ENCODE results near the gene MRPL40. TPM values are rescaled to one million over a fixed set of nuclear protein-coding genes. Genes with fewer than 3 reads are reported as not detected.
"Not testable (repeated sequence)": the region's sequence is repeated elsewhere in the genome, so short reads cannot be mapped to it uniquely, and the experiment has no call there.

MRPL40 gene
- total RNA-seq, 4 donors from 2014 or later, result 5.0 to 20.4 (median 12.3) TPM

DNA sequence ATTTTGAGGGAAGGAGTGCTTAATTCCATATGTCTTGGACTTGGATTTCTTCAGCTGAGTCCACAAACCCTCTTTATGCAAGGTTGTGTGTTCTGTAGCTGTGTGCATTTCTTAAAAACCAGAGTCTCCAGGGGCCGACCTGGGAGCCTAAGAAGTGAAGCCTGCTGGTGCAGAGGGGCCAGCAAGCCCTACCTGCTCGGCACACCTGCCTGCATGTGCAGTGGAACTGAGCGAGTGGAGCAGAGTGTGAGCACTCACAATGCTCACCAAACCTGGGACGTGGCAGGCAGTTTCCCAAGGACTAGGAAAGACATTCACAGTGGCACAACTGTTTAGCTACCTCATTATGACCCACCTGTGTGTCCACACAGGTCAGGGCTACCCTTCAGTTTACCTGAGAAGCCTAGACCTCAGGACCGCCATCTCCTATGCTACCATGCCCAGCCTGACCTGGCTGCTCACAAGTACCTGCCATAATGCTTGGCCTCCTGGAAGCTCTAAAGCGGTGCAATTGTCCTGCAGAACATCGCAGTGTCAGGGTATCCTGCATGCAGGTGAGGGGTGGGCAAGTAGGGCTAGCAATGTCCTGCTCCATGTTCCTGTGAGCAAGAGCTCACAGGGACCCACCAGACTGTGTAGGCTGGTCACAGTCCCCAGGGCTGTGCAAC lies 11.3 kb downstream of the MRPL40 start:
- Histone ChIP-seq H3K27ac (no peak overlapping the region), H3K4me1 (no peaks in the 10 kb centered on the region), H3K4me3 (no peak overlapping the region), H3K9me3 (no peaks in the 10 kb centered on the region), H3K27me3 (no peaks in the 10 kb centered on the region), H3K36me3 (no peaks in the 10 kb centered on the region)
- intact Hi-C loops (cut with DNase I; ENCODE audit: low total_unique reads), result no loop called here
- TF ChIP-seq POLR2A (IDR thresholded peaks at IDR 0.05), result no peak
- TF ChIP-seq, protein P1, sequence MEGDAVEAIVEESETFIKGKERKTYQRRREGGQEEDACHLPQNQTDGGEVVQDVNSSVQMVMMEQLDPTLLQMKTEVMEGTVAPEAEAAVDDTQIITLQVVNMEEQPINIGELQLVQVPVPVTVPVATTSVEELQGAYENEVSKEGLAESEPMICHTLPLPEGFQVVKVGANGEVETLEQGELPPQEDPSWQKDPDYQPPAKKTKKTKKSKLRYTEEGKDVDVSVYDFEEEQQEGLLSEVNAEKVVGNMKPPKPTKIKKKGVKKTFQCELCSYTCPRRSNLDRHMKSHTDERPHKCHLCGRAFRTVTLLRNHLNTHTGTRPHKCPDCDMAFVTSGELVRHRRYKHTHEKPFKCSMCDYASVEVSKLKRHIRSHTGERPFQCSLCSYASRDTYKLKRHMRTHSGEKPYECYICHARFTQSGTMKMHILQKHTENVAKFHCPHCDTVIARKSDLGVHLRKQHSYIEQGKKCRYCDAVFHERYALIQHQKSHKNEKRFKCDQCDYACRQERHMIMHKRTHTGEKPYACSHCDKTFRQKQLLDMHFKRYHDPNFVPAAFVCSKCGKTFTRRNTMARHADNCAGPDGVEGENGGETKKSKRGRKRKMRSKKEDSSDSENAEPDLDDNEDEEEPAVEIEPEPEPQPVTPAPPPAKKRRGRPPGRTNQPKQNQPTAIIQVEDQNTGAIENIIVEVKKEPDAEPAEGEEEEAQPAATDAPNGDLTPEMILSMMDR (IDR thresholded peaks at IDR 0.05), result no peak
- no peak for DNase-seq

DNA sequence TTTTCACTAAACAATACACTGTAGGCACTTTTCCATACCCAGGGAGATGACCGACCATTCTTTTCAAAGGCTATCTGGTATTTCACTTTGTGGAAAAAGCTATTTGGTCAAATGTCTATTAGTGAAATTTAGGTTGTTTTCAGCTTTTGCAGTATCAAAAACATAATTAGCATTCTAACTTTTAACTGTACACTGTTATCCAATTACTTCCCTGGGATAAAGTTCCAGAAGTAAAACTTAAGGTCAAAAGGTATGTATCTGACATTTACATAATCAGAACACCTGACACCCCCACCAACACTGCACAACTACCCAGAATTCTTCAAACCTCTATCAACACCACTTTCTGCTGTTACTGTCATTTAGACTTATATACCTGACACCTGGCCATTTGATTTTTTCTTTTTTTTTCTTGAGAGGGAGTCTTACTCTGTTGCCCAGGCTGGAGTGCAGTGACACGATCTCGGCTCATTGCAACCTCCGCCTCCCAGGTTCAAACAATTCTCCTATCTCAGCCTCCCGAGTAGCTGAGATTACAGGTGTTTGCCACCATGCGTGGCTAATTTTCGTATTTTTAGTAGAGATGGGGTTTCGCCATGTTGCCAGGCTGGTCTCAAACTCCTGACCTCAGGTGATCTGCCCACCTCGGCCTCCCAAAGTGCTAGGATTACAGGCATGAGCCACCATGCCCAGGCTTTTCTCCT lies 13.1 kb downstream of the MRPL40 start:
- H3K36me3 ChIP-seq; H3K4me1 ChIP-seq; DNase-seq; H3K27me3 ChIP-seq; H3K4me3 ChIP-seq; H3K9me3 ChIP-seq; H3K27ac ChIP-seq; intact Hi-C loops (cut with DNase I; ENCODE audit: low total_unique reads): not testable (repeated sequence)

DNA sequence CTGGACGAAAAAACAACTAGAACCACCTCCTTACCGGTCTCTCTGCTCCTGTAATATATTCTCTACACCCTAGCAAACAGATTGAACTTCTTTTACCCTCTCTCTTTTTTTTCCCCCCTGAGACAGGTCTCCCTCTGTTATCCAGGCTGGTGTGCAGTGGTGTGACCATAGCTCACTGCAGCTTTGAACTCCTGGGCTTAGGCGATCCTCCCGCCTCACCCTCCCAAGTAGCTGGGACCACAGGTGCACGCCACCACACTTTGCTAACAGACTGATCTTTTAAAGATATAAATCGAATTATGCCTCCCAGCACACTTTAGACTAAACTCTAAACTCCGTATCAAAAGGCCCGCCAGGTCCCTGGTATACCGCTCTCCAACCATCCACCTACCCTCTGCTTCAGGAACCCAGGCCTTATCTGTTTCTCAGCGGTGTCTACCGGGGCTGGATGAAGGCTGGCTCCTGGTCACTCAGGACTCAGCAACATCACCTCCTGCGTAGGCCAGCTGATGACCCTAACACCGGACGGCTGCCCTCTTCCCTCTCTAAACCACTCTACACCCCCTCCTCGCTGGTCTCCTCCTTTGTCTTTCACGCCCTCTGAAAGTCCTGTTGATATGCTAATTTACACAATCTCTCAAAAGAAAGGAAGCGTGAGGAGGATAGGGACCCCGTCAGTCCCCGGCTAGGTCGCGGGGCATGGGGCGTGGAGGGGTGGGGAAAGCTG lies 14.4 kb downstream of the MRPL40 start:
- no peaks in the 10 kb centered on the region for H3K9me3 ChIP-seq
- H3K27me3 ChIP-seq, result no peaks in the 10 kb centered on the region
- no peaks in the 10 kb centered on the region for H3K36me3 ChIP-seq
- H3K27ac ChIP-seq, result peak overlapping the region; percentile 91 to 94
- TF ChIP-seq, protein P1 (IDR thresholded peaks at IDR 0.05), result no peak
- no peak for TF ChIP-seq POLR2A (IDR thresholded peaks at IDR 0.05)
- H3K4me1 ChIP-seq, result no peaks in the 10 kb centered on the region
- intact Hi-C loops (cut with DNase I; ENCODE audit: low total_unique reads), result no loop called here
- peak overlapping the region; percentile 63 to 96 for H3K4me3 ChIP-seq
- no peak for DNase-seq

DNA sequence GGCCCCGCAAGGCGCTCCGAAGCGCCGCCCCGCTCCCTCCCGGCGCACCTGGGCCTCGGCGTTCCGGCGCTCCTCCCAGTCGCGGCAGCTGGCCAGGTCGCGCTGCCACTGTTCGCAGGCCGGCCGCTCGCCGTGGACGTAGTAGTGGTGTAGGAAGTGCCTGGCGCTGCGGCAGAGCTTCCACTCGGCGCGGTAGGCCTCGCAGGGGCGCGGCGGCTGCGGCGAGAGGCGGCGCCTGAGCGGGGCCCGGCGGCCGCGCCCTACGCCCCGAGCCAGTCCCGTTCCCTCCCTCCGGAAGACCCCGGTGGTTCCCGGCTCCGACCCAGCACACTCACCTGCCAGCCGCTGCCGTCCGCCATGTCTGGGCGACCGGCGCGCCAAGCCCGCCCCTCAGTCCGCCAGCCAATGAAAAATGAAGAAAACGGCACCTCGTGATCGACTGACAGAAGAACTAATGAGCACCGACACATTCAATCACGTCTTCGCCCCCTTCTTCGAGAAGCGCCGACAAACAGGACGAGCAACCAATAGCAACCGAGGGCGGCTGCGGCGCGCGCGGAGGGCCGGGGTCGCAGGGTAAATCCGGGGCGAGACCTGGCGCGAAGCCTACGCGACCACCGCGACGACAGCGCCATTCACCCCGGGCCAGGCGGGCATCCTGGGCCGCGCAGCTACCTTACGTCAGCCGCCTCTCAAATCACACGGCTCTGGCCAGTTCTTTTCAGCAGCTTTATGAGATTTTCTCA lies 15.2 kb downstream of the MRPL40 start, which contains the start of gene C22orf39:
C22orf39 (minus strand) TSS at position 382 of the 746 bp plus-strand sequence; CDS start at position 359, 23 bp downstream.
- peak; percentile 89 to 90 for DNase-seq
- peak within 1 kb of the TSS; percentile 63 to 96 for H3K4me3 ChIP-seq
- H3K27ac ChIP-seq, result peak within 1 kb of the TSS; percentile 91 to 94
- H3K4me1 ChIP-seq, result no peaks in the 10 kb centered on the region
- H3K36me3 ChIP-seq, result no peaks in the 10 kb centered on the region
- no peaks in the 10 kb centered on the region for H3K9me3 ChIP-seq
- TF ChIP-seq POLR2A (IDR thresholded peaks at IDR 0.05), result peak; percentile 45 to 89
- TF ChIP-seq, protein P1 (IDR thresholded peaks at IDR 0.05), result no peak
- H3K27me3 ChIP-seq, result no peaks in the 10 kb centered on the region
- intact Hi-C loops (cut with DNase I; ENCODE audit: low total_unique reads), result no loop called here

DNA sequence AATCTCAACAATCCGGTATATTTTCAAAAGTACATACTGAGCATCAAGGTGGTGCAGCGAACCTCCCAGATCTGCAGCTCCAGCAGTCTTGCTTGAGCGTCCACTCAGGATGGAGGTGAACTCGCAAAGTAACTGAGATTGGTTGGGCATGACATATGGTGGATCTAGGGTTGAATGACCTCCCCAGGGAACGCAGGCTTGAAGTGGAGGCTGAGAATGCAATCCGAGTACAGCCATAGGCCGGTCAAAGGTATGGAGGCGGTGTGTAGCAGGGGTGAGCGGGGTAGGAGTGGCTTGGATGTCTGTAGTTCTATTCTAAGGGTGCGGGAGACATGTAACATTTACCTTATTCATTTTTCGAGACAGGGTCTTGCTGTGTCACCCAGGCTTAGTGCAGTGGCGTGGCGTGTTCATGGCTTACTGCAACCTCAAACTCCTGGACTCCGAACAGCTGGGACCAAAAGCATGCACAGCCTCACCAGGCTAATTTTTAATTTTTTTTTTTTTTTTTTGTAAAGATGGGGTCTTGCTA lies 15.8 kb downstream of the MRPL40 start:
- TF ChIP-seq, protein P1 (IDR thresholded peaks at IDR 0.05), result no peak
- TF ChIP-seq POLR2A (IDR thresholded peaks at IDR 0.05), result no peak
- Histone ChIP-seq H3K27ac (peak overlapping the region; percentile 91 to 94), H3K4me3 (peak overlapping the region; percentile 63 to 96), H3K36me3 (no peaks in the 10 kb centered on the region), H3K27me3 (no peaks in the 10 kb centered on the region), H3K9me3 (no peaks in the 10 kb centered on the region), H3K4me1 (no peaks in the 10 kb centered on the region)
- DNase-seq, result no peak
- intact Hi-C loops (cut with DNase I; ENCODE audit: low total_unique reads), result no loop called here

All from uterus (tissue), 4 donors.